ENCODE measurements around the gene CTDP1. TPM values are rescaled to one million over a fixed set of nuclear protein-coding genes. Genes with fewer than 3 reads are reported as not detected.

CTDP1 gene
- total RNA-seq, 1 experiment from 2014 or later, result 16.1 TPM

DNA sequence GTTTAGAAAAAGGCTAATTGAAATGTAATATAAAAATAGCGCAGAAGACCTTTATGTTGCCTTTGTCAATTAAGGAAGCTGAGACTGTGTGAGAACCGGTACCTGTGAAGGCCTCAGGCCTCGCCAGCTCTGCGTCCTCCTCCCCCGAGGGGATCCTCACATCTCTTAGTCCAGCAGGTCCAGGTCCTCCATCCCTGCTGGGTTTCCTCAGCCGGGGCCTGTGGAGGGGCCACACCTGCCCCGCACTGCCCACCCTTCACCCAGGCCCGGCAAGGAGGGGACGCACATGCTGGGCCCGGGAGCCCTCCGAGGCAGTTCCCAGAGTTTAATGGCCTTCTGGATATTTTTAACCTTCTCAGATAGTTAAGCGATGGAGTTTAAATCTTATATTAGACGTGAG is 121.6 kb downstream of the CTDP1 start:
- no peaks in the 10 kb centered on the region for H3K4me1 Mint-ChIP-seq (ENCODE audit: low read depth, unreplicated experiment)
- no peak overlapping the region for H3K27ac Mint-ChIP-seq (ENCODE audit: unreplicated experiment)
- Histone ChIP-seq H3K36me3 (ENCODE audit: control insufficient read depth, insufficient read depth, low read length) (no peaks in the 10 kb centered on the region), H3K27me3 (replicated peaks; ENCODE audit: control insufficient read depth, insufficient read depth, low read length) (no peaks in the 10 kb centered on the region), H3K4me3 (ENCODE audit: low read depth, low read length) (no peak overlapping the region), H3K4me1 (no peaks in the 10 kb centered on the region), H3K9me3 (no peaks in the 10 kb centered on the region)
- H3K27me3 Mint-ChIP-seq (ENCODE audit: insufficient read depth, unreplicated experiment), result no peaks in the 10 kb centered on the region
- intact Hi-C loops (cut with micrococcal nuclease; ENCODE audit: unreplicated experiment), result no loop called here
- BruUV-seq (replicated peaks), result no TSS peak
- peaks cover 9% of the 10 kb centered on the region for H3K9me3 Mint-ChIP-seq (ENCODE audit: unreplicated experiment)
- ChIA-PET POLR2A (no interaction called here), CTCF (no interaction called here)
- H3K4me3 Mint-ChIP-seq (ENCODE audit: unreplicated experiment), result no peak overlapping the region
- TF ChIP-seq, protein P1, sequence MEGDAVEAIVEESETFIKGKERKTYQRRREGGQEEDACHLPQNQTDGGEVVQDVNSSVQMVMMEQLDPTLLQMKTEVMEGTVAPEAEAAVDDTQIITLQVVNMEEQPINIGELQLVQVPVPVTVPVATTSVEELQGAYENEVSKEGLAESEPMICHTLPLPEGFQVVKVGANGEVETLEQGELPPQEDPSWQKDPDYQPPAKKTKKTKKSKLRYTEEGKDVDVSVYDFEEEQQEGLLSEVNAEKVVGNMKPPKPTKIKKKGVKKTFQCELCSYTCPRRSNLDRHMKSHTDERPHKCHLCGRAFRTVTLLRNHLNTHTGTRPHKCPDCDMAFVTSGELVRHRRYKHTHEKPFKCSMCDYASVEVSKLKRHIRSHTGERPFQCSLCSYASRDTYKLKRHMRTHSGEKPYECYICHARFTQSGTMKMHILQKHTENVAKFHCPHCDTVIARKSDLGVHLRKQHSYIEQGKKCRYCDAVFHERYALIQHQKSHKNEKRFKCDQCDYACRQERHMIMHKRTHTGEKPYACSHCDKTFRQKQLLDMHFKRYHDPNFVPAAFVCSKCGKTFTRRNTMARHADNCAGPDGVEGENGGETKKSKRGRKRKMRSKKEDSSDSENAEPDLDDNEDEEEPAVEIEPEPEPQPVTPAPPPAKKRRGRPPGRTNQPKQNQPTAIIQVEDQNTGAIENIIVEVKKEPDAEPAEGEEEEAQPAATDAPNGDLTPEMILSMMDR (IDR thresholded peaks at IDR 0.05; ENCODE audit: insufficient read depth in 1 of 2, low read depth in 1 of 2, low read length in 1 of 2, severe bottlenecking in 1 of 2, unreplicated experiment in 1 of 2), result no peak
- no peak for DNase-seq
- no peaks in the 10 kb centered on the region for H3K36me3 Mint-ChIP-seq (ENCODE audit: insufficient read depth, unreplicated experiment)

DNA sequence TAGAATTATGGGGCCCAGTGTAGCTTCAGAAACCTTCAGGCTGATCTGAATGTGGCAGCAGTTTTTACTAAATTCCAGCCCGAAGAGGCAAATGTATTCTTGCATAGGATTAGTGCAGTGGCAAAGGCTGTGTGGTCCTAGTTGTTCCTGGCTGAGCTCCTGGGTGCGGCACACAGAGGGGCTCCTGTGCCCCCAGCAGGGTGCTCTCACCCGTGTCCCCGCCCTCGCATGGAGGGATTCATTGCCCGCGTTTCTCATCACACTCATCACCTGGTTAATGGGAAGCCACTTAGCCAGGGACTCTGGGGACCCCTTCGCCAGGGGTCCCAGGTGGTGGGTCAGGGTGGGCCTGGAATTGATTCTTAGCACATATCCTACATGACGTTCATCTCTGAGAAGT is 122.0 kb downstream of the CTDP1 start:
- no peak for DNase-seq
- Mint-ChIP-seq H3K4me1 (ENCODE audit: low read depth, unreplicated experiment) (no peaks in the 10 kb centered on the region), H3K9me3 (ENCODE audit: unreplicated experiment) (peaks cover 9% of the 10 kb centered on the region), H3K4me3 (ENCODE audit: unreplicated experiment) (no peak overlapping the region), H3K36me3 (ENCODE audit: insufficient read depth, unreplicated experiment) (no peaks in the 10 kb centered on the region), H3K27ac (ENCODE audit: unreplicated experiment) (no peak overlapping the region), H3K27me3 (ENCODE audit: insufficient read depth, unreplicated experiment) (no peaks in the 10 kb centered on the region)
- no peak overlapping the region for H3K4me3 ChIP-seq (ENCODE audit: low read depth, low read length)
- H3K27me3 ChIP-seq (replicated peaks; ENCODE audit: control insufficient read depth, insufficient read depth, low read length), result no peaks in the 10 kb centered on the region
- H3K4me1 ChIP-seq, result no peaks in the 10 kb centered on the region
- TF ChIP-seq, protein P1 (IDR thresholded peaks at IDR 0.05; ENCODE audit: insufficient read depth in 1 of 2, low read depth in 1 of 2, low read length in 1 of 2, severe bottlenecking in 1 of 2, unreplicated experiment in 1 of 2), result no peak
- intact Hi-C loops (cut with micrococcal nuclease; ENCODE audit: unreplicated experiment), result no loop called here
- ChIA-PET POLR2A (no interaction called here), CTCF (no interaction called here)
- BruUV-seq (replicated peaks), result no TSS peak
- H3K36me3 ChIP-seq (ENCODE audit: control insufficient read depth, insufficient read depth, low read length), result no peaks in the 10 kb centered on the region
- H3K9me3 ChIP-seq, result no peaks in the 10 kb centered on the region

DNA sequence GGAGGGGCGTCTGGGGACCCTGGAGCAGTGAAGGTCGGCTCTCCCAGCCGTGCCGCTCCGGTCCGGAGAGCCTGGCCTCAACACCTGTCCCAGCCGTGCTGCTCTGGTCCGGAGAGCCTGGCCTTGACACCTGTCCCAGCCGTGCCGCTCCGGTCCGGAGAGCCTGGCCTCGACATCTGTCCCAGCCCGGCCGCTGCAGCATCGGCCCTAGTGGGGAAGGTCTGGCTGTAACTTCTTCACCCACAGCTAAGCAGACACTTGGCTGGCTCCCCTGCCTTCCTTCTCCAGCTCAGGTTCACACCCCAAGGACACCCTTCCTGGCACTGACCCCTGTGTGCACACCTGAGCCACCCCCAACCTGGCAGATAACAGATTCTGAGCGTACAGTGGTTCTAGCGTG is 122.7 kb downstream of the CTDP1 start:
- Mint-ChIP-seq H3K4me3 (ENCODE audit: unreplicated experiment) (no peak overlapping the region), H3K4me1 (ENCODE audit: low read depth, unreplicated experiment) (no peaks in the 10 kb centered on the region), H3K27me3 (ENCODE audit: insufficient read depth, unreplicated experiment) (no peaks in the 10 kb centered on the region), H3K9me3 (ENCODE audit: unreplicated experiment) (peaks cover 5% of the 10 kb centered on the region), H3K36me3 (ENCODE audit: insufficient read depth, unreplicated experiment) (no peaks in the 10 kb centered on the region), H3K27ac (ENCODE audit: unreplicated experiment) (no peak overlapping the region)
- no TSS peak for BruUV-seq (replicated peaks)
- H3K27me3 ChIP-seq (replicated peaks; ENCODE audit: control insufficient read depth, insufficient read depth, low read length), result no peaks in the 10 kb centered on the region
- CTCF ChIA-PET, result no interaction called here
- H3K4me1 ChIP-seq, result no peaks in the 10 kb centered on the region
- TF ChIP-seq, protein P1 (IDR thresholded peaks at IDR 0.05; ENCODE audit: insufficient read depth in 1 of 2, low read depth in 1 of 2, low read length in 1 of 2, severe bottlenecking in 1 of 2, unreplicated experiment in 1 of 2), result no peak
- intact Hi-C loops (cut with micrococcal nuclease; ENCODE audit: unreplicated experiment), result no loop called here
- POLR2A ChIA-PET, result no interaction called here
- no peak overlapping the region for H3K4me3 ChIP-seq (ENCODE audit: low read depth, low read length)
- DNase-seq, result no peak
- no peaks in the 10 kb centered on the region for H3K9me3 ChIP-seq
- no peaks in the 10 kb centered on the region for H3K36me3 ChIP-seq (ENCODE audit: control insufficient read depth, insufficient read depth, low read length)
